ENCODE results near the gene ARRB1.
"Not testable (repeated sequence)": the region's sequence is repeated elsewhere in the genome, so short reads cannot be mapped to it uniquely, and the experiment has no call there.

The ARRB1 gene

DNA sequence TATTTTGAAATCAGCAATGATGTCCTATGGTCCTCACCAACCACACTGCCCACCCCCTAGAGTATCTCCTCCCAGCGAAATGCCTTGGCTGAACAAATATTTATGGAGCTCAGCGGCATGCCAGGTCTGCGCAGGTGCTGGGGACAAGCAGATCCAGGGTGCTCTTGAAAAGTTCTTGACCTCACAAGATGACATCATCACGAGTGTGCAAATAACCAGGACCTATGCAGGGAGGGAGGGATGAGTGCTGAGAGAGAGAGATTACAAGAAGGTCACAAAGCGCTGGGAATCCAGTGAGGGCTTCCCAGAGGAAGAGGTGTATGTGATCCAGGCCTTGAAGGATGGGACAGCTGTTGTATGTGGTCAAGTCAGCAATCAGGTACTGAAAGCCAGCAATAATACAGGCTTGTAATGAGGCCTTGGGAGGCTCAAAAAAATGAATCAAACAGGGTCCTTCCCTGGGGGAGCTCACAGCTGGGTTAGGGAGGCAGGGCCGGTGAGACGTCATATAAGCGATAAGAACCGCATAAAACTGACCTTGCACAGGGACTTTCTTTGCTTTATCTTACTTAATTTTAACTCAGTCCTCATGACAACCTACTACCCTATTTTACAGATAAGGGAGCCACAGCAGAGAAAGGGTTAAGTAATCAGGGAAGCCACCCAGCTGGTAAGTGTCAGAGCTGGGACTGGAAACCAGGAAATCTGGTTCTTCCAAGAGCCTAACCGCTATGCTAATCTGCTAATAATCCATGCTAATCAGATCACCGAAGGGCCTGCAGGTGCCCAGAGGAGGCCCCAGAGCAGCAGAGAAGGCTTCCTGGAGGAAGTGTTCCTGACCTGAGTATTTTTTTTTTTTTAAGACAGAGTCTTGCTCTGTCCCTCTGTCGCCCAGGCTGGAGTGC, 8.2 kb downstream of the ARRB1 start:
- peak; percentile 55 to 61 (median 60) for DNase-seq

DNA sequence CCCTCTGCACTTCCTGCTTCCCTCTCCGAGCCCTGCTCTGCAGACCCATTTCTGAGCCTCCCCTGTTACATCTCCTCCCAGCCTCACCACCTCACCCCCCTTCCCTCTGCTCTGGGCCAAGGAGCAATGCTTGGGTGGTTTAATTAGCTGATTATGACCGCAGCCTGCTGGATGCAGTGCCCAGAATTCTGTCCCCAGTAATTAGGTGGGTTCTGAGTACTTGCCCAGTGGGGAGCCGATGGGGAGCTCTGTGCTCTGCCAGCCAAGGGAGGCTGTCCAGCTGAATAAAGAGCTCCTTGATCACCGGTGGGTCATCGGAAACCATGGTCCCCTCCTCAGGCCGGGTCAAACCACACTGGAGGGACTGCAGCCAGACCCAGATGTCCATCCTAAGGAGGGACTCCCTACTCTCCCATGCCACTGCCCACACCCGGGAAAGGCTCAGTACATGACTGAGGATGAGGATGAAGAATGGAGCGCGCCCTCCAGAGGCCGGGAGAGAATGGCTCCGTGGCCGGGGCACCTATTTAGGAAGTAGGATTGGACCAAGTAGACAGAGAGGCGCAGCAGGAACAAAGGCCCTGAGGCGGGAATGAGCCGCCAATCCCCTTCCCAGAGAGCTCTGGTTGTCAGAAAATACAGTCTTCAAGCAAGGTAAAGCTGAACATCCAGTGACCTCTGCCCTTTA, 9.1 kb downstream of the ARRB1 start:
- DNase-seq, result peak in 2 of 3 donors; percentile 15 to 17

DNA sequence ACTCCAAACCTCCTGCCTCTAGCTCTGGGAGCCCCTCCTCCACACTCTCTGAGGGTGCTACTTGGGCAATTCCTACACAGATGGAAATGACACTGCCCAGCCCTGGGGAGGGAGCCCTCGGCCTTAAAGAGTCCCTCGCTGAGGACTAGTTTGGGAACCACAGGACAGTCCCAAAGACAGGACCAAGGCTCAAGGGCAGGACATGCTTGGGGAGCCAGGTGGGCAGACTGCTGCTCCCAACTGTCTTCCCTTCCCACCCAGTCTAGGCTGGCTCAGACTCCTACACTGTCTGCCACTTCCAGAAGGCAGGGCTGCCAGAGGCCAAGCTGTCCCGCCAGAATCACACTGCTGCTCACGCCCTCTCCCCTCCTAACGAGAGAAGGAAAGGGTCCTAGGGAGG, 9.8 kb downstream of the ARRB1 start:
- peak; percentile 65 to 79 (median 66) for DNase-seq

DNA sequence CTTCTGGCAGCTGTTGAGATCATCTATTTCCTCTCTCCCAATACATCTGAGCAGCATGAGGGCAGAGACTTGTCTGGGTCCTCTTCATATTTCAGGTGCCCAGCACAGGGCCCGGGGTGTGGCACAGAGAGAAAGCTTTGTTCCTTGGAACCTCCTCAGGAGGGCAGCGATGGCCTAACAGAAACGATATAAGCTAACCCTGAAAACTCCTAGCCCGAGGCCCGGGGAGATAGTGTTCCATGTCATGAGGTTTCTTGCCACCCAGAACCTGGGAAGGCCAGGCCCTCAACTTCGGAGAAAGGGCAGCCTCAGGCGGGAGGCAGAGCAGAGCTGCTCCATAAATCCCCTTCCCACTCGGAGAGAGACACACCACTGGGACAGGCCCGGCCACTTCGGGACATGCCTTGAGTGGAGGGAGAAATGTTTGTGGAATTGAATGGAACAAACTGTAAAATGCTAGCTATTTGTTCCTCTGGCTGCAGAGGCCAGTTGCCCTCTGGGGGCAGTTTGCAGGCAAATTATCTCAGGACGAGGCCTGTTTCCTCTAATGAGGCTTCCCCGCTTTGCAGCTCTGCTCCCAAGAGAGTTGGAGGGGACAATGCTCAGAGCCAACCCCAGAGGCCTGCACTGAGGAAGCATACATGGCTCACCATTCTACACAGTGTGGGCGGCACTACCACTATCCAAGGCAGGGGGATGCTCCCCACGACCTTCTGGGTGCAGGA, 11.6 kb downstream of the ARRB1 start:
- peak; percentile 57 to 66 (median 58) for DNase-seq

DNA sequence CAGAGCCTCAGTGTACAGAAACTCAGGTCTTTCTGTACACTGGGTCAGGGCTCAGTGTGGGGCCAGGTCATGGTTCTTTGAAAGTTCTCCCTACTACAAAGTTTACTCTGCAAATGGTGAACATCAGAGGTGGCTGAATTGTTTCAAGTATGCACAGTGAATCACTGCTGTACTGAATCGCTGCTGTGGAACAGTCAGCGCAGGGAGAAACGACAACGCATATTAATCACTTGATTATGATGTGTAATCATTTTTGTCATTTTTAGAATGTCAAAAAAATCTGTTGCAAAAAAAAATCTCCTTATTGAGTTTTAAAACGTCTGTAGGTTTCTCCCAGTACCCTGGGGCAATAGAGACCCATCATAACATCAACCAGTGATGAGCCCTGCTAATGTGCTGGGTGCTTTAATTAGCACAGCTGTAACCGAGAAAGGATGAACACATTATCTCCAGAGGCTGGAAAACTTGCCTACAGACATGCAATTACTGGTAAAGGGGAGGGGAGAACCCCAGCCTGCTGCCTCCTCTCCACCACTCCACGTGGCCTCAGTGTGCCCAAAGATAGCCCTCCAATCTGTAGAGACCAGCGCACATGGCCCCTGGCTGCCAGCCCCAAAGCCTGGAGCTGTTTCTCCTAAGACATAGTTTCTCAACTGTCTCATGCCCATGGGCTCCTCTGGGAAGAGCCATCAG, 12.8 kb downstream of the ARRB1 start:
- DNase-seq, result peak; percentile 51 to 70 (median 68)

DNA sequence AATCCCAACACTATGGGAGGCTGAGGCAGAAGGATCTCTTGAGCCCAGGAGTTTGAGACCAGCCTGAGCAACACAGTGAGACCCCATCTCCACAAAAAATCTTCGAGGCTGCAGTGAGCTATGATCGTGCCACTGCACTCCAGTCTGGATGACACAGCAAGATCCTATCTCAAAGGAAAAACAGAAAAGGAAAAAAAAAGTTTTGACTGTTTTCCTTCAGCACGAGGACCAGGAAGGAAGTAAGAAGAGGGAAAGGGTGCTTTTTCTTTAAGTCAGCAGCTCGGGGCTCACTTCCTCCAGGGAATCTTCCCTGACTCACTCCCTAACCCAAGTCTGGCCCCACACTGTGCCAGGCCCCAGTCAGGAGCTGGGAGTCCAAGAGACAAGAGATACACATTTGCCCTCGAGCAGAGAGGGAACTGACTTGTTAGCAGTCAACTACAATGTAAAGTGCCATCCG, 14.2 kb downstream of the ARRB1 start:
- peak; percentile 95 to 97 (median 96) for DNase-seq

DNA sequence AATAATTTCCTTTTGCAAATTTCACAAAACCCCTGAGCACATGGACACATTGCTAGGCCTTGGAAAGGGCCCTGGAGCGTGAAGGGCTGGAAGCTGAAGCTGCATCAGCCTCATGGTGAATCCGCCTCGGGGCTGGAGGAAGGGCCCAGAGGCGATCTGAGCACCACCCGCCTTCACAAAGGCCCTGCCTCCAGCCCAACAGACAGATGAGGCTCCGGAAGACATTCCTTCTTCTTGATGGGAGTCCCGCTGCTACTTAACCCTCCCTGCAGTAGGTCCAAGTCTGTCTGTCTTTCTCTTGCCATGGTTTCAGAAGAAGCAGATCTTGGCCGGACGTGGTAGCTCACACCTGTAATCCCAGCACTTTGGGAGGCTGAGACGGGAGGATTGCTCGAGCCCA, 16.5 kb downstream of the ARRB1 start:
- no peak for DNase-seq

DNA sequence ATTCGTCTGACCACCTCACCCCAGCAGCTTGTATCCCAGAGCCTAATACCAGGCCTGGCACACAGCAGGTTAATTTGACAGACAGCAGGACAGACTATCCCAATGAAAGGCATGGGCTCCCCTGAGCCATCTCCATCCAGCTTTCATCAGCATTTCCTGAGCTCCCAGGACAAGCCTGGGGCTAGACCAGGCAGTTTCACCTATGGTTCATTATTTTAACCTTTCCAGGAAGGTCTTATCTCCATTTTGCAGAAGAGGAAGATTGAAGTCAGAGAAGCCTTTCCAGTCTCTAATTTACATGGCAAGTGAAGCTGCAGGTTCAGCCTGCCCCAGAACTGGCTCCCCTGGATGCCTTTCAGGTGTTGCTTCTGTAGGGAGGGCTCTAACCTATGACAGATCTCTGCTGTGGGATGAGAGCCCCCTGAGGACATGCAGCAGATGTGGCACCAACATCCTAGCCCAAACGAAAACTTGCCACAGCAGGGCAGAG, 17.0 kb downstream of the ARRB1 start:
- no peak for DNase-seq

DNA sequence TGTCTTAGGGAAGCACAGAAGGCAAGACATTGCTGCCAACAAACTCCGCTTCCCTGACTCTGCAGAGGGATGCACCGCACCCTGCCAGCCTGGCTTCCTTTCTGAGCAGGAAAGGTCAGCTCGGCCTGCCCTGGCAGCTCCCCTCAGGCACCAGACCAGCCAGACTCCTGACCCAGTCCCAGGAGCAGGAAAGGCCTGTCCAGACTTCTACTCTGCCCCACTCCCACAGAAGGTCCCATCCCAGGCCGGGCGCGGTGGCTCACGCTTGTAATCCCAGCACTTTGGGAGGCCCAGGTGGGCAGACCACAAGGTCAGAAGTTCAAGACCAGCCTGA, 17.7 kb downstream of the ARRB1 start:
- no peak for DNase-seq

DNA sequence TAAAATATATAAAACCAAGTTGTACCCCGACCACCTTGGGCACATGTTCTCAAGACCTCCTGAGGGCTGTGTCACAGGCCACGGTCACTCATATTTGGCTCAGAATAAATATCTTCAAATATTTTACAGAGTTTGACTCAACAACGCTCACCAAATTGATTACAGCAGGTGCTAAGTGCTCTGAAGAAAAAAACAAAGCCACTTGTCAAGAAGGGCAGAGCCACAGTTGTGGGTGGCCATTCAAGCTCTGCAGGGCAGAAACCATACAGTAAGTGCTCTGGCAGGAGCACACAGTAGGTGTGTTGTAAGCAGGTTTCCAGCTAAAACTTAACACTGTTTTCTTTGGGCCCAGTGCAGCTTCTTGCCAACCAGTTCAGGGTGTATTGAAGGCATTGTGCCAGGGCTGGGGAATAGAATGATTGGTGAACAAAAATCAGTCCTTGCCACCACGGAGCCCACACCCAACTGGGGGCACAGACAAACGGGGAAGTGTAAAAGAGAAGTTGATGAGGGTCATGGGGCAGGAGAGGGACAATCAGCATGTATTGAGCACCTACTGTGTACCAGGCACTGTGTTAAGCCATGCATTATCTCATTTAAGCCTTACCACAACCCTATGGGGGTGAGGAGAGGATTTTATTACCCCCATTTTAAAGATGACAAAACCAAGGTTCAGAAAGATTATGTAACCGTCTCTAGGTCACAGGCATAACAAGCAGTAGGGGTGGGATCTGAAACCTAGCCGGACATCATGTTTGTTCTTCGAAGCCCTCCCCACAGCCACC, 18.2 kb downstream of the ARRB1 start:
- no peak for DNase-seq

DNA sequence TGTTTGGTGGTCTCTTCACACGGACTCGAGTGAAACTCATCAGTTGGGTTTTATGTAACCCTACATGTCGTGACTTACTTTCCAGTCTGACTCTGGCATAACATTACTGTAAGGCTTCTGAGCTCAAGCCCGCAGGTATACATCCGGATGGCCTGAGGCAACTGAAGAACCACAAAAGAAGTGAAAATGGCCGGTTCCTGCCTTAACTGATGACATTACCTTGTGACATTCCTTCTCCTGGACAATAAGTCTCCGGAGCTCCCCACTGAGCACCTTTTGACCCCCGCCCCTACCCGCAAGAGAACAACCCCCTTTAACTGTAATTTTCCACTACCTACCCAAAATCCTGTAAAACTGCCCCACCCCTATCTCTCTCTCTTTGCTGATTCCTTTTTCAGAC, 19.7 kb downstream of the ARRB1 start:
- not testable (repeated sequence) for DNase-seq

DNA sequence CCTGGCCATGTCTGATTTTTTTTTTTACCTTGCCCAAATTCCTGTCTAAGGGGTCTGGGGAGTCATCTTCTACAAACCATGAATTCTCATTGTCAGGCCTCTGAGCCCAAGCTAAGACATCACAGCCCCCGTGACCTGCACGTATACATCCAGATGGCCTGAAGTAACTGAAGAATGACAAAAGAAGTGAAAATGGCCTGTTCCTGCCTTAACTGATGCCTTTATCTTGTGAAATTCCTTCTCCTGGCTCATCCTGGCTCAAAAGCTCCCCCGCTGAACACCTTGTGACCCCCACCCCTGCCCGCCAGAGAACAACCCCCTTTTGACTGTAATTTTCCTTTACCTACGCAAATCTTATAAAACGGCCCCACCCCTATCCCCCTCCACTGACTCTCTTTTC, 20.2 kb downstream of the ARRB1 start:
- DNase-seq, result not testable (repeated sequence)

DNA sequence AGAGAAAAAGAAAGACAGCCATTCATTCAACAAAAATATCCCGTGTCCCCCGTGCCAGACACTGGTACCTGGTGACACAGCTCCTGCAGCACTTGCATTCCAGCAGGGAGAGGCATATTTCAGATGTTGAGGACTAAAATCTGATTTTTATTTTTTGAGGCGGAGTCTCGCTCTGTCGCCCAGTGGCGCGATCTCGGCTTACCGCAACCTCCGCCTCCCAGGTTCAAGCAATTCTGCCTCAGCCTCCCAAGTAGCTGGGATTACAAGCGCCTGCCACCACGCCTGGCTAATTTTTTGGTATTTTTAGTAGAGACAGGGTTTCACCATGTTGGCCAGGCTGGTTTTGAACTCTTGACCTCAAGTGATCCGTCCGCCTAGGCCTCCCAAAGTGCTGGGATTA, 20.6 kb downstream of the ARRB1 start:
- DNase-seq, result not testable (repeated sequence)

DNA sequence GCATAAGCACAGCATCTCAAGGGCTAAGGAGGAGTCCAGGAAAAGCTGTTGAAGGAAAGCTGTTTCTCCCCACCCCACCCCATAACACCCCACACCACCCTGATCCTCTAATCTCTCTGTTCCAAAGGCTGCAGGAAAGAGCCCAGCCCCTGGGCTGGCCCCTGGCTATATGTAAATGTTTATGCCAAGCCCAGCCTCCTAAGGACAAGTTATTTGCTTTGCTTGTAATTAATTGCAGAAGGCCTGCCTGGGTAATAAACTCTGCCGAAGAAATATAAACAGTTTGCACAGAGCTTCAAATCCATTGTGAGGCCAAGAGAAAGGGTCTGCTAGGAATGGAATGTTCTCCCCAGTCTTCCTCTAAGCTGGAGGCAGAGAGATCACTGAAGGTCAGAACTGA, 21.2 kb downstream of the ARRB1 start:
- no peak for DNase-seq

DNA sequence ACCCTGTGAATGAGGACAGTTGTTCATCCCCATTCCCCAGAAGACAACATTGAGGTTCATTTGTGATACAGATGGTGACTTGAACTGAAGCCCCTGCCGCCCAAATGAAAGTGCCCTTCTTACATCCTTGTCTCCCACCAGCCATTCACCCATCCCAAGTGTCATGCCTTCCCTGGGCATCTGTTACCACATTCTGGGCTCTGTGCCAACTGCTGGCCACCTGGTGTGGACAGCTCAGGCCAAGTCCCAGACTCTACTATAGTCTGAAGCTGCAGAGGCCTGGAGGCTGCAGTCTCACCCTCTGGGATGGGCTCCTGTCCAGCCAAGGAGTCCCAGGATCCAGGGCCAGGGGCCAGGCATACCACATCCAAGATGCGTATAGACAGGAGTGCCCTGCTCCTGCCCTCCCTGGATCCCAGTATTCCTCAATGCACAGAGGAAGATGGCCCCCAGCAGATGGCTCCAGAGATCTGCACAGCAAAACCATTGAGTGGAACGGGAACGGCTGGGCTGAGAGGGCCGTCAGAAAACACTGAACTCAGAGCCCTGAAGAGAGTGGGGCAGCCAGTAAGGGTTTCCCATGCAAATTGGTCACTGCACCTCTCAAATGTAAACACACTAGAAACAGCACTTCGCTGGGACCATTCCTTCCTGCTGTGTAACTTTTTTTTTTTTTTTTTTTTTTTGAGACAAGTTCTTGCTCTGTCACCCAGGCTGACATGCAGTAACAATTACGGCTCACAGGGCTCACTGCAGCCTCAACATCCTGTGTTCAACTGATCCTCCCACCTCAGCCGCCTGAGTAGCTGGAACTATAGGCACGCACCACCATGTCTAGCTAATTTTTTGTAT, 22.8 kb downstream of the ARRB1 start:
- peak; percentile 79 to 84 (median 81) for DNase-seq

DNA sequence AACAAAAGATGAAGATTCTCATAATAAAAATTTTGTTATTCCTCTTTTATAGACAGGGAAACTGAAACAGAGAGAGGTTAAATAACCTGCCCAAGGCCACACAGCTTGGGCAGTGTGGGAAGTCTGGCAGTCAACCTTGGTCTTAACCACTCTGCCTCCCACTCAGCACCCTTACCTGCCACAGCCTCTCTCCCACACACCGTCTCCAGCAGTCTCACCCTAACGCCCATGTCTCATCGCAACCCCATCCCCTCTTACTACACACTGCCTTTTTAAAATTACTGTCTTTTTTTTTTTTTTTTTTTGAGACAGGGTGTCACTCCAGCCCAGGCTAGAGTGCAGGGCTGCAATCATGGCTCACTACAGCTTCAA, 25.0 kb downstream of the ARRB1 start:
- no peak for DNase-seq

DNA sequence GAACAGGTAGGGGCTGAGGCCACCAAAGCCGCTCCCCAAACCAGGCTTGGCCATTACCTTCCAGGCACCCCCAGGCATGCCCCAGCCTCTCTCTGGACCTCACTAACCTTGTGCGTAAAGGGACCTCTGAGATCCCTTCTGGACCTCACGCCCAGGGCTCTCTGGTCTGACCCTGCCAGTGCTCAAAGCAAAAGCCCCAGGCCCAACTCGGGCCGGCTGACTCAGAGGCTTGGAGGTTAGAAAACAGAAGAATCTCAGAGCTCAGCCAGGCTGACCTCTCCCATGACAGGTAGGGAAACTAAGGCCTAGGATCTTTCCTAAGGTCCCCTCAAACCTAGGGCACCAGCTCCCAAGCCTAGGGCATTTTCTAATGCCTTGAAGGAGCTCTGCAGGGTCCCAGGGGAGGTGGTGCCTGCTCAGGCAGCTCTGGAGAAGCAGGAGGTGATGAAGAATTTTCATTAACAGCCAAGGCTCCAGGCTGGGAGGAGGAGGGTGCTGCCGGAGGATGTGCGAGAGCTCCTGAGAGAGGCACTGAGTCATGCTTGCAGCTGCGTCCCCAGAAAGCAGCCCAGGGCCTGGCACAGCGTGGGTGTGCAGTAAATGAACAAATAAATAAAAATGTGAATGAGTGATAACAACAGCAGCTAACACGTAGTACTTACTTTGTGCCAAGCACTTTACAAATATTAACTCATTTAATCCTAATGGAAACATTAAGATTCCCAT, 25.6 kb downstream of the ARRB1 start:
- DNase-seq, result peak; percentile 73 to 78 (median 78)

DNA sequence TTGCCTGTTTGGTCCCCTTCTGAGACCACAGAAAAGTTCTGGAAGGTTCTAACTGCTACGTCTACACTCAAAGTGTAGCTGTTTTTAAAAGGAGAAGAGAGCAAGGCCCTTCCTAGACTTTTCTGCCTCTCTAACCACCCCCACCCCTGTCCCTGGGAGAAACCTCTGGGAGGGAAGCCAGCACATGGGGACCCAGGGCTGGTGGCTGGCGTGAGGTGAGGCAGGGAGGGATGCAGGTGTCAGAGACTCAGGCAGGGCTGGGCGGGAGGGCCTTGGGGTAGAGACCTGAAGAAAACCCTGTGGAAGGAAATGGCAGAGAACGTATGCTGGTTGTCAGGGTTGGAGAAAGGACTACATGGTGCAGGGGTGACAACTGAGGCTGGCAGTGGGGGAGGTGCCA, 26.7 kb downstream of the ARRB1 start:
- no peak for DNase-seq

DNA sequence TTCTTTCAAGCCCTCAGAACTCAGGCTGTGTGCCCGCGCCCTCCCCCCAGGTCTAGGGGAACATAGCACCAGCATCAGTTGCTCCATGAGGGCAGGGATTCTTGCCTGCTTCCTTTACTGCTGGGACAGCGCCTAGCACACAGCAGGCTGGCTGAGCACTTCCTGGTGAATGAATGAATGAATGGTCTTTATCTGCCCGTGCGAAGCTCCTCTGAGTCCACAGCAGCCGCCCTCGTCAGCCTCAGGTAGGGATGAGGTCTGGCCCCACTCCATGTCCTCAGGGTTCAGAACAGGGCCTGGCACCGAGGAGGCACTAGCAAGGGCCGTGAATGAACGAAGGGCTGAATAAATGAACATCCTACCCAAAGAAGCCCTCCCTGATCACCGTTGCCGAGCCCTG, 27.3 kb downstream of the ARRB1 start:
- no peak for DNase-seq

DNA sequence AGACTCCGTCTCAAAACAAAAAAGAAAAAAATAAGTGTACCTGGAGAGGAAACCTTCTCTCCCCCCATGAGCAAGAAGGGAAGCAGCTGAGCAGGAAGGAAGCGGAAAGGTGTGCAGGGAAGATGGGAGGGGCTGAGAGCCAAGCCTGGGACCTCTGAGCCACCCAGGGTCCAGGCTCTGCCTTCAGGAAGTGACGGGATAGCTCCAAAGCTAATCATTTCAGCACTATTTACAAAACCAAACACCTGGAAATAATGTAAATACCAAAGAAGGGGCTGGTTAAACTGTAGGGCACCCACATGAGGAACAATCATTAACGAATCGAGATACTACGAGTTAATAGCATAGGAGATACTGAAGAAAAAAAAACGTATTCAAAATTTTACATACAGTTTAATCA, 27.9 kb downstream of the ARRB1 start:
- DNase-seq, result no peak
